Lung (tissue), 12 donors: ENCODE measurements around the gene PABPN1. TPM values are rescaled to one million over a fixed set of nuclear protein-coding genes. Genes with fewer than 3 reads are reported as not detected.

Source experiments
- ATAC-seq: fragments of 200-7000 bp; cut with Tn5 transposase; one replicate; pipeline ENCODE4 v1.9.1; 2020; ENCODE audit warnings: moderate number of reproducible peaks; ENCODE audit not compliant: insufficient read depth, low FRiP score
- DNase-seq, 3 donors: peaks; one replicate each; pipeline ENCODE4 v3.0.0-alpha.2; 2013 to 2017
- H3K27ac ChIP-seq, 2 donors: one replicate each; pipeline ENCODE4 v1.5.1; 2013; ENCODE audit warnings: mild to moderate bottlenecking in 2 of 2, moderate library complexity in 2 of 2, control low read depth in 1 of 2, inconsistent platforms in 1 of 2, low read depth in 1 of 2, low read length in 1 of 2
- H3K27me3 ChIP-seq, 3 donors: one replicate each; pipeline ENCODE4 v1.5.1; 2013; ENCODE audit warnings: low read length in 2 of 3; ENCODE audit not compliant: control insufficient read depth in 3 of 3, insufficient read depth in 3 of 3
- H3K36me3 ChIP-seq, 4 donors: one replicate each; pipeline ENCODE4 v1.5.1; 2013; ENCODE audit warnings: low read length in 4 of 4, mild to moderate bottlenecking in 1 of 4, moderate library complexity in 1 of 4; ENCODE audit not compliant: control insufficient read depth in 4 of 4, insufficient read depth in 4 of 4
- H3K4me1 ChIP-seq, 5 donors: one replicate each; pipeline ENCODE4 v1.5.1; 2013; ENCODE audit warnings: low read length in 5 of 5, mild to moderate bottlenecking in 2 of 5, moderate library complexity in 1 of 5; ENCODE audit not compliant: control insufficient read depth in 5 of 5, insufficient read depth in 5 of 5
- H3K4me3 ChIP-seq: one replicate; pipeline ENCODE4 v1.5.1; 2013; ENCODE audit warnings: mild to moderate bottlenecking, control low read depth, moderate library complexity
- H3K9ac ChIP-seq, 2 donors: one replicate each; pipeline ENCODE4 v1.5.1; 2013; ENCODE audit warnings: low read length in 2 of 2, control low read depth in 1 of 2; ENCODE audit not compliant: insufficient read depth in 1 of 2
- H3K9me3 ChIP-seq, 4 donors: one replicate each; pipeline ENCODE4 v1.5.1; 2013; ENCODE audit warnings: low read length in 3 of 4, mild to moderate bottlenecking in 1 of 4, moderate library complexity in 1 of 4; ENCODE audit not compliant: control insufficient read depth in 4 of 4, insufficient read depth in 3 of 4
- WGBS, 2 donors: extraction: QIAGEN DNeasy Blood & Tissue Kit; methylation state at CpG; one replicate each; pipeline ENCODE4 v1.1.7; 2013; 5-methylcytosine and 5-hydroxymethylcytosine counted together
- polyA plus RNA-seq, 2 donors: library from polyadenylated mRNA; stranded (reverse); fragments of 200-250 nt; gene quantifications; one replicate each; pipeline ENCODE4 v1.2.1, GENCODE V29; 2013
- total RNA-seq, 2 donors: library from RNA; depleted of rRNA in 1 of 2; stranded (reverse); fragments of >200 nt in 1 of 2; gene quantifications; one replicate each; pipeline ENCODE4 v1.2.1, GENCODE V29; 2014 to 2021
- TF ChIP-seq, protein P1 (sequence below): IDR thresholded peaks from 2 replicates; pipeline ENCODE4 v1.5.1; 2012; ENCODE audit warnings: mild to moderate bottlenecking; ENCODE audit errors: control extremely low read depth, extremely low read depth
- donor health status: control.
- donor health status: control.
- donor health status: Bipolar disorder and iron deficiency.
- donor health status: healthy.
- donor health status: DM: yes; HTN: yes; CAD: no.

The PABPN1 gene
- total and polyA plus RNA-seq, 4 donors: 66.0 to 183 (median 103) TPM

DNA sequence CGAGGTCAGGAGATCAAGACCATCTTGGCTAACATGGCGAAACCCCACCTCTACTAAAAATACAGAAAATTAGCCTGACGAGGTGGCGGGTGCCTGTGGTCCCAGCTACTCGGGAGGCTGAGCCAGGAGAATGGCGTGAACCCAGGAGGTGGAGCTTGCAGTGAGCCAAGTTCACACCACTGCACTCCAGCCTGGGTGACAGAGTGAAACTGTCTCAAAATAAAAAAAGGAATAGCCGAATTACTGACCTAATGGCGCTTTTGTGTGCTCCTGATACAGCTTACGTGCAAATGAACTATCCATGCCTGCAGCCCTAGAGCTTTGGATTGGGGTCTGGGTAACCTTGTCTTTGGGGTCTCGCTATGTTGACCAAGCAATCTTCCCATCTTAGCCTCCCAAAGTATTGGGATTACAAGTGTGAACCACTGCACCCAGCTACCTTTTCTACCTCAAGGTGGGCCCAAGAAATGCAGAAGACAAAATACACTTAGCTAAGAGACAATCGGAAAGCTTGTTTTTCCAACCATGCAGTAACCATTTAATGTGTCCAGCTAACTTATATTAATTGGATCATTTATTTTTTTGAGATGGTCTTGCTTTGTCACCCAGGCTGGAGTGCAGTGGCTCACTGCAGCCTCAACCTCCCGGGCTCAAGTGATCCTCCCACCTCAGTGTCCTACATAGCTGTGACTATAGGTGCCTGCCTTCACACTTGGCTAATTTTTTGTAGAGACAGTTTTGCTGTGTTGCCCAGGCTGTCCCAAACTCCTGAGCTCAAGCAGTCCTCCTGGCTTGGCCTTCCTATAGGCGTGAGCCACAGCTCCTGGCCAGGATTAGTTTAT is 5.5 kb downstream of the PABPN1 start:
- Histone ChIP-seq H3K9me3 (no peaks in the 10 kb centered on the region), H3K9ac (no peak overlapping the region), H3K27me3 (no peaks in the 10 kb centered on the region), H3K4me3 (no peak overlapping the region), H3K4me1 (peaks cover 0 to 9% (median 5%) of the 10 kb centered on the region in 5 donors), H3K27ac (no peak overlapping the region), H3K36me3 (peaks cover 14 to 25% (median 21%) of the 10 kb centered on the region in 4 donors)
- WGBS, 2 donors: 83 to 86% methylated on average over 13 of the region's 13 CpGs
- no peak for ATAC-seq
- TF ChIP-seq, protein P1, sequence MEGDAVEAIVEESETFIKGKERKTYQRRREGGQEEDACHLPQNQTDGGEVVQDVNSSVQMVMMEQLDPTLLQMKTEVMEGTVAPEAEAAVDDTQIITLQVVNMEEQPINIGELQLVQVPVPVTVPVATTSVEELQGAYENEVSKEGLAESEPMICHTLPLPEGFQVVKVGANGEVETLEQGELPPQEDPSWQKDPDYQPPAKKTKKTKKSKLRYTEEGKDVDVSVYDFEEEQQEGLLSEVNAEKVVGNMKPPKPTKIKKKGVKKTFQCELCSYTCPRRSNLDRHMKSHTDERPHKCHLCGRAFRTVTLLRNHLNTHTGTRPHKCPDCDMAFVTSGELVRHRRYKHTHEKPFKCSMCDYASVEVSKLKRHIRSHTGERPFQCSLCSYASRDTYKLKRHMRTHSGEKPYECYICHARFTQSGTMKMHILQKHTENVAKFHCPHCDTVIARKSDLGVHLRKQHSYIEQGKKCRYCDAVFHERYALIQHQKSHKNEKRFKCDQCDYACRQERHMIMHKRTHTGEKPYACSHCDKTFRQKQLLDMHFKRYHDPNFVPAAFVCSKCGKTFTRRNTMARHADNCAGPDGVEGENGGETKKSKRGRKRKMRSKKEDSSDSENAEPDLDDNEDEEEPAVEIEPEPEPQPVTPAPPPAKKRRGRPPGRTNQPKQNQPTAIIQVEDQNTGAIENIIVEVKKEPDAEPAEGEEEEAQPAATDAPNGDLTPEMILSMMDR: no peak
- DNase-seq: no peak

DNA sequence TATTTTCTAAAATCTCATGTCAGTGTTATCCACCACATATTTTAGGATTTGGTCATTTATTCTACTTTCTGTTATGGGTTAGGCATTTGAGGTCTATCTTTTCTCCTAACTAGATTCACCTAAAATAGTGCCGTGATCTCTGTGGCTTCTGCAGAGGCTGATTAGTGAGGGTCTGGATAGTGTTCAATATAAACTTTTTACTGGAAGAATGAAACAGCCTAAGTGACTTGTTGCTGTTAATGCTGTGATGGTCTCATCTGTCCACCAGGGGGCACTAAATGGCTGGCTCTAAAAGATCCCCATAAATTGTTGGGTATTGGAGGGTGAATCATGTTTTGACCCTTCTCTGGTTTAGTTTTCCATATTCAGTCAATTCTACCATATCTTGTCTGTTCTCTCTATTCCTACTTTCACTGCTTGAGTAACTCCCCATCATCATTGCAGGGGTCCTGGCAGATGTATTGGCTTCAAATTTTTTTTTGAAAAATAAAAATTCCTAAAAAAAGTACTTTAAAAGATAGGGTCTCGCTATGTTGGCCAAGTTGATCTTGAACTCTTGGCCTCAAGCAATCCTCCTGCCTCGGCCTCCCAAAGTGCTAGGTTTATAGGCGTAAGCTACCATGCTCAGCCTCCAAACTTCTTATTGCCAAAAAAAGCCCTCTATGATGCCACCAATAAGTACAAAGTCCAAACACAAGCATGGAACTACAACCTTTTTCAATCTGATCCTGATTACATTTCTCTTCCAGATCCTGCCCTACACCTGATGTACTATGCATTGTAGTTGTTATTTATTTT is 6.9 kb downstream of the PABPN1 start:
- Histone ChIP-seq H3K9me3 (no peaks in the 10 kb centered on the region), H3K27me3 (no peaks in the 10 kb centered on the region), H3K27ac (no peak overlapping the region), H3K9ac (no peak overlapping the region), H3K36me3 (peaks cover 14 to 19% (median 15%) of the 10 kb centered on the region in 4 donors), H3K4me1 (peaks cover 0 to under 1% (median 0%) of the 10 kb centered on the region in 5 donors), H3K4me3 (no peak overlapping the region)
- ATAC-seq (peak; percentile 84), DNase-seq (peak; percentile 75 to 89 (median 85))
- TF ChIP-seq, protein P1: peak; percentile 90
- 41 to 45% methylated on average over 4 of the region's 4 CpGs for WGBS, 2 donors

DNA sequence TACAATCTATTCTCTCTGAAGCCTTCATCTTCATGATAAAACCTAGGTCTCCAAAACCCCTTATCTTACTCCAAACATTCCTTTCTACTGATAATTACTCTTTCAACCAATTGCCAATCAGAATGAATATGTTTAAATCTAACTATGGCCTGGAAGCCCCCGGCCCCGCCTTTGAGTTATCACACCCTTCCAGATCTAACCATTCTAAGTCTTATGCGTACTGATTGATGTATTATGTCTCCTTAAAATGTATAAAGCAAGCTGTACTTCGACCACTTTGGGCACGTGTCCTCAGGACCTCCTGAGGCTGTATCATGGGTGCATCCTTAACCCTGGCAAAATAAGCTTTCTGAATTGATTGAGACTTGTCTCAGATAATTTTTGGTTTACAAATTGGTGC is 14.4 kb downstream of the PABPN1 start:
- TF ChIP-seq, protein P1: no peak
- H3K9me3 ChIP-seq: no peaks in the 10 kb centered on the region
- DNase-seq (no peak), ATAC-seq (no peak)
- H3K4me1 ChIP-seq: no peaks in the 10 kb centered on the region
- H3K9ac ChIP-seq: no peak overlapping the region
- no peak overlapping the region for H3K27ac ChIP-seq
- no peak overlapping the region for H3K4me3 ChIP-seq
- H3K36me3 ChIP-seq: no peaks in the 10 kb centered on the region
- no peaks in the 10 kb centered on the region for H3K27me3 ChIP-seq
- WGBS, 2 donors: 89 to 92% methylated on average over 5 of the region's 5 CpGs
